ENCODE data around the gene PUSL1.
A peak's percentile ranks its signal among the peaks of the same experiment; 100 is the strongest.

Gene PUSL1

DNA sequence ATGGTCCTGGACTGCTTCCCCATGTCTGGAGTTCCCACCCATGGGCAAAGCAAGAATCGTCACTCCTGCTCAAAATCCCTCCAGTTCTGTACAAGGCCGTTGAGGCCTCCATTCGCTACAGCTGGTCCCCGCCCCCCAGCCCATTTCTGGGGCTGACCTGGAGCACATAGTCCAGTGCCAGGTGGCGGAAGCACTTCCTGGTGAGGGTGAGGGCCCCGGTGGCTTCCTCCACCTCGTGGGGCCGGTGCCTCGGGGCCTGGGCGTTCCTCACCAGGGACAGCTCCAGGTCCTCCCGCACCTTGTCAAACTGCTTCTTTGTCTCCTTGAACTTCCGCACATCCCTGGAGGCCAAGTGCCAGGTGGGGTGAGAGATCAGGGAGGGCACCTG is 8.1 kb upstream of the PUSL1 start:
- Histone ChIP-seq H3K27me3 (replicated peaks) (no peaks in the 10 kb centered on the region), H3K27ac (no peak overlapping the region), H3K36me3 (replicated peaks) (peaks cover 2% of the 10 kb centered on the region), H3K4me3 (ENCODE audit: low read depth, low read length) (no peak overlapping the region)
- in situ Hi-C loops (cut with HindIII; ENCODE audit: low pct_ligation_motif_present, low sequenced_read_pairs), result no loop called here
- no peak for DNase-seq
- TF ChIP-seq, protein P1, sequence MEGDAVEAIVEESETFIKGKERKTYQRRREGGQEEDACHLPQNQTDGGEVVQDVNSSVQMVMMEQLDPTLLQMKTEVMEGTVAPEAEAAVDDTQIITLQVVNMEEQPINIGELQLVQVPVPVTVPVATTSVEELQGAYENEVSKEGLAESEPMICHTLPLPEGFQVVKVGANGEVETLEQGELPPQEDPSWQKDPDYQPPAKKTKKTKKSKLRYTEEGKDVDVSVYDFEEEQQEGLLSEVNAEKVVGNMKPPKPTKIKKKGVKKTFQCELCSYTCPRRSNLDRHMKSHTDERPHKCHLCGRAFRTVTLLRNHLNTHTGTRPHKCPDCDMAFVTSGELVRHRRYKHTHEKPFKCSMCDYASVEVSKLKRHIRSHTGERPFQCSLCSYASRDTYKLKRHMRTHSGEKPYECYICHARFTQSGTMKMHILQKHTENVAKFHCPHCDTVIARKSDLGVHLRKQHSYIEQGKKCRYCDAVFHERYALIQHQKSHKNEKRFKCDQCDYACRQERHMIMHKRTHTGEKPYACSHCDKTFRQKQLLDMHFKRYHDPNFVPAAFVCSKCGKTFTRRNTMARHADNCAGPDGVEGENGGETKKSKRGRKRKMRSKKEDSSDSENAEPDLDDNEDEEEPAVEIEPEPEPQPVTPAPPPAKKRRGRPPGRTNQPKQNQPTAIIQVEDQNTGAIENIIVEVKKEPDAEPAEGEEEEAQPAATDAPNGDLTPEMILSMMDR (IDR thresholded peaks at IDR 0.05; ENCODE audit: low read depth, low read length, missing control alignments), result no peak

DNA sequence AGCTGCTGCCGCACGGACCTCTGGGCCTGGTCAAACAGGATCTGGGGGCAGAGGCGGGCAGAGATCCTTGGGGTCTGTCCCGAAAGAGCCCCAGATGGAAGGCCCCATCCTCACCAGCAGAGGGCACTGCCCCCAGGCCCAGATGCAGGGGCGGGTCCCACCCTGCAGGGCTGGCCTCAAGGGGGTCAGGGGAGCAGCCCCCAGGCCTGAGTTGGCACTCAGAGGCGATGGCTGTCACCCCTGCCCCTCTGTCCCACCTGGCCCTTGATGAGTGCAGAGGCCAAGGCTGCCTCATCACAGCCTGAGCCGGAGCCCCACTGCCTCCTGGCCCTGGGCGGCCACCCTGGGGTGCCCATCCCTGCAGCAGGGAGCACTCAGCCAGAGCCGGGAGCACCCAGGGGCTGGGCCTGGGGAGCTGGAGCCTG is 6.4 kb upstream of the PUSL1 start:
- in situ Hi-C loops (cut with HindIII; ENCODE audit: low pct_ligation_motif_present, low sequenced_read_pairs), result no loop called here
- no peak for DNase-seq
- H3K27me3 ChIP-seq (replicated peaks), result no peaks in the 10 kb centered on the region
- TF ChIP-seq, protein P1 (IDR thresholded peaks at IDR 0.05; ENCODE audit: low read depth, low read length, missing control alignments), result peak; percentile 74
- H3K36me3 ChIP-seq (replicated peaks), result no peaks in the 10 kb centered on the region
- no peak overlapping the region for H3K4me3 ChIP-seq (ENCODE audit: low read depth, low read length)
- H3K27ac ChIP-seq, result no peak overlapping the region

DNA sequence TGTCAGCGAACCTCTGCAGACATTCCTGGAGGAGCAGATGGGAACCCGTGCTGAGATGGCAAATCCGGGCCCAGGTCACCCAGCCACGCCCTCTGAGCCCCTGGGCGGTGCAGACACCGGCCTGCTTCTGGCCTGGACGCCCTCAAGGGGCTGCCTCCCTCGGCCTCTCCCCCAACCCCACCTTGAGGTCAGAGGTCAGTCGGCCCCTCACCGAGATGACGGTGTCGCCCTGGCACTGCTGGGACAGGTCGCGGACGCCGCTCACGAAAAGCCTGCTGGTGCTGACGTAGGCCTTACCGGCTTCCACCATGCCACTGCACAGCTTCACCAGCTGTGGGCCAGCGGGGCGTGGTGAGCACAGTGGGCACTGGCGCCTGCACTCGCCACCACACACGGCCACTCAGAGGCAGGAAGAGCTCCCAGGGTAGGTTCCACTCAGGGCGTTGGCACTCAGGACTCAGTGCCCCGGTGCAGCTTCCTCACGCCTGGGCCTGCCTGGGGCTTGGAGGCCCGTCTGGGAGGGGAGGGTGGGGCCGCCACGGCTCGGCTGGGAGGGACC is 5.4 kb upstream of the PUSL1 start:
- no peak for DNase-seq
- TF ChIP-seq, protein P1 (IDR thresholded peaks at IDR 0.05; ENCODE audit: low read depth, low read length, missing control alignments), result no peak
- no peak overlapping the region for H3K27ac ChIP-seq
- in situ Hi-C loops (cut with HindIII; ENCODE audit: low pct_ligation_motif_present, low sequenced_read_pairs), result no loop called here
- H3K4me3 ChIP-seq (ENCODE audit: low read depth, low read length), result no peak overlapping the region
- H3K36me3 ChIP-seq (replicated peaks), result no peaks in the 10 kb centered on the region
- no peaks in the 10 kb centered on the region for H3K27me3 ChIP-seq (replicated peaks)

DNA sequence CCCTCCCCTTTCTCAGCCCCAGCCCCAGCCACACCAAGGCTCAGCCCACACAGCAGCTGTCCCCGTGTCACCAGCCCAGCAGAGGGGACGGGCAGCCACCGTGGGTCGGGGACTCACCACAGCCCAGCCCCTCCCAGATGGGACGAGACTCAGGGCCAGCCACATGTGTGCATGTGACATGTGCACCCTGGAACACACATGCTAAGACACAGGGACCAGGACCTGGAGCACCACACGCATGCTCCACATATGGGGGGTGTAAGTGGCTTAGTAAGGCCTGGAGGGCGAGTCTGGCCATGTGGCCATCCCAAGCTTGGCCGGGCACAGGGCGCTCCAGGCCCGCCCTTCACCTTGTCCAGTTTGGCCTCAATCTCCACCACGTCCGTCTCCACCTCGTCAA is 4.7 kb upstream of the PUSL1 start:
- no peaks in the 10 kb centered on the region for H3K36me3 ChIP-seq (replicated peaks)
- H3K4me3 ChIP-seq (ENCODE audit: low read depth, low read length), result no peak overlapping the region
- DNase-seq, result no peak
- H3K27ac ChIP-seq, result no peak overlapping the region
- TF ChIP-seq, protein P1 (IDR thresholded peaks at IDR 0.05; ENCODE audit: low read depth, low read length, missing control alignments), result no peak
- in situ Hi-C loops (cut with HindIII; ENCODE audit: low pct_ligation_motif_present, low sequenced_read_pairs), result no loop called here
- H3K27me3 ChIP-seq (replicated peaks), result no peaks in the 10 kb centered on the region

DNA sequence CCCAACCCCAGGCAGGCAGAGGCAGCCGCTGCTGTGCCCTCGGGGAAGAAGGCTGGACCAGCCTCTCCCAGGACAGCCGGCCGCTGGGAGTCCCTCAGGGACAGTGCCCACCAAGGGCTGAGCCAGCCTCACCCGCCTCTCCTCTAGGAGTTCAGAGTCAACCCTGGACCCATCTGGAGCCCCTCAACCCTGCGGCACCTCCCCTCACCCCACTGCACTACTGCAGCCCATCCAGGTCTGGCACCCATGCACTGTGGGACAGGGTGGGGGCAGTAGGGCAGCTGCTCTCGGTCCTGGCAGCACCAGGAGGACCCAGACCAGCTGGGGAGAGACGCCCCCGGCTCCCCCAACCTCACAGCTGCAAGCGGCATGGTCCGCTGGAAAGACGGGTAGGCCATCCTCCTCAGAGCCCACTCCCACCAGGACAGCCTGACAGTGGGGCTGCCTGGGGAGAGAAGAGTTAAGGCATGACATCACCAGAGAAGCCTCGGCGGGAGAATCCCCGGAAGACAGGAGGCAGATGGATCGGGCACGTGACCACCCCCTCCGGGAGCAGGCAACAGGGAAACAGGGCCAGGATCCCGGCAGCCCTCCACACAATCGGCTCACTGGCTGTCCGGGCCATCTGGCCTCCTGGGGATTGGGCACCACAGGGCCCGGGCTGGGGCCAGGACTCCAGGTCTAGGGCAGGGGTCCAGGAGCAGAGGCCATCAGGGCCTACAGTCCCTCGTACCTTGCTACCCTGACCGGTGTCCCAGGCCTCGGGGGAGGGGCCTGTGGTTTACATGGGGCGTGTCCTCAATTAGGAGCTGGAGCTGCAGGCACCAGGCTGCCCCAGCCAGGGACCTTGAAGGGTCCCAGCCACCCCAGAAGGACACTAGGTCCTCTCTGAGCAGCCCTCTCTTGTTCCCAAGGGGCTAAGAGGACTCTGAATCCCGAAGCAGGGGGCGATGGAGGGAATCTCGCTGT is 3.8 kb upstream of the PUSL1 start:
- TF ChIP-seq, protein P1 (IDR thresholded peaks at IDR 0.05; ENCODE audit: low read depth, low read length, missing control alignments), result no peak
- peak; percentile 61 for DNase-seq

More for the DNA sequence above, 3.8 kb upstream of the PUSL1 start:
- Histone ChIP-seq H3K27ac (peak overlapping the region; percentile 5), H3K36me3 (replicated peaks) (peaks cover under 1% of the 10 kb centered on the region), H3K27me3 (replicated peaks) (no peaks in the 10 kb centered on the region), H3K4me3 (ENCODE audit: low read depth, low read length) (peak overlapping the region; percentile 22)
- in situ Hi-C loops (cut with HindIII; ENCODE audit: low pct_ligation_motif_present, low sequenced_read_pairs), result no loop called here

All from brain microvascular endothelial cell (primary cell).